ENCODE results near the gene CDKL2. TPM values are rescaled to one million over a fixed set of nuclear protein-coding genes. Genes with fewer than 3 reads are reported as not detected.

The CDKL2 gene
- total and polyA plus RNA-seq, 2 donors (not counting 1 experiment from before 2014, with no cell fraction given) = 0.81 TPM; not detected in 1

DNA sequence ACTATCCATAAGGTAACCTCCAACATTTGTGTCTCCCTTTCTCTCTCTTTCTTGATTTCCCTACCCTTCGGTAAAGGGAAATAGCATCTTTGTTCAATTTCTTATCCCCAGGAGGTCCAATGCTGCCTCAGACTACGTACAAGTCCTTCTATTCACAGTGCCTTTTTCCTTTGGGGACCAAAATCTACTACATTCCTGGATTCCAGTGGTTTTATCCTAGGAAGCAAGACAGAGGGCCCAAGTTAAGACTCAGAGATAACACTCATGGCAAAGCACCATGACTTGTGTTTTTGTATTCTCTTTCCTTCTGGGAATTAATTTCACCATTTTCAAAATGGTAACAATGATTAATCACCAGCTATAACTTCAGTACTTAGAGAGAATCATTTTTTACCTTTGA, 32.3 kb upstream of the CDKL2 start:
- Histone ChIP-seq H3K27me3 (replicated peaks in 1 of 4; ENCODE audit: control extremely low read depth in 1 of 4, control insufficient read depth in 3 of 4, insufficient read depth in 4 of 4, low read length in 3 of 4) (no peaks in the 10 kb centered on the region), H3K9ac (ENCODE audit: low read length) (no peak overlapping the region)
- H3K4me3 Mint-ChIP-seq = no peak overlapping the region

DNA sequence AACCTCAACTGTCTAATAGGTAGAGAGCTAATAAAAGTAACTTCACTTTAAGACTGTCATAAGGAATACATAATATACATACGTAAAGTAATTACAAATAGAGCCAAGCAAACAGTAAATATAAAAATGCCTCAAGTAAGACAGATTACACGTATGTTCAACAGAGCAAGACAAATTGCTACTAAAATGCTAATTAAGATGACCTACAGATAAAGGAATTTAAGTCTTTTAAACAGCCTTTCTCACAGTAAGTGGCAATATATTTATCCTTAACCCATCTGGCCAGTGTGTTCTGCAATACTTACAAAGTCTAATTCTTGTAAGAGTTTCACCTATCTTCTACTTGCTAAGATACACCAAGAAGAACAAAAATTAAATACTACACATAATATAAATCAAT, 30.2 kb upstream of the CDKL2 start:
- Histone ChIP-seq H3K27ac (ENCODE audit: low read length in 2 of 2) (no peak overlapping the region), H3K36me3 (replicated peaks in 1 of 2; ENCODE audit: control extremely low read depth in 1 of 2, control insufficient read depth in 1 of 2, extremely low read depth in 1 of 2, insufficient read depth in 2 of 2, low read length in 1 of 2) (peaks cover 6 to 59% of the 10 kb centered on the region in 2 experiments), H4K20me1 (ENCODE audit: control insufficient read depth, insufficient read depth, low read length, poor library complexity, severe bottlenecking) (peaks cover 52% of the 10 kb centered on the region), H3K9ac (ENCODE audit: low read length) (no peak overlapping the region), H2AFZ (ENCODE audit: insufficient read depth, low read depth, low read length, poor library complexity, severe bottlenecking) (no peak overlapping the region), H3K4me3 (ENCODE audit: control extremely low read depth in 1 of 5, extremely low read depth in 1 of 5, insufficient read depth in 1 of 5, low read depth in 2 of 5, low read length in 4 of 5) (no peak overlapping the region), H3K4me1 (ENCODE audit: control insufficient read depth in 2 of 2, insufficient read depth in 2 of 2, low read length in 2 of 2) (peaks cover 3 to 5% of the 10 kb centered on the region in 2 donors), H3K79me2 (ENCODE audit: control insufficient read depth, insufficient read depth, low read length) (peaks cover 66% of the 10 kb centered on the region), H3K4me2 (replicated peaks; ENCODE audit: low read depth, low read length, poor library complexity, severe bottlenecking) (no peak overlapping the region), H3K9me3 (ENCODE audit: control extremely low read depth in 1 of 3, control insufficient read depth in 2 of 3, insufficient read depth in 1 of 3, low read length in 2 of 3) (no peaks in the 10 kb centered on the region), H3K27me3 (replicated peaks in 1 of 4; ENCODE audit: control extremely low read depth in 1 of 4, control insufficient read depth in 3 of 4, insufficient read depth in 4 of 4, low read length in 3 of 4) (no peaks in the 10 kb centered on the region)
- no peaks in the 10 kb centered on the region for H3K27me3 Mint-ChIP-seq
- ChIA-PET POLR2A (no interaction called here), CTCF (interaction anchor here (2.8 kb wide), 1 partner anchor 64 kb away, joined by 11 read pairs; the partner anchor contains the start of gene USO1)
- no peaks in the 10 kb centered on the region for H3K9me3 Mint-ChIP-seq (ENCODE audit: insufficient read depth)
- intact Hi-C loops (cut with micrococcal nuclease) = no loop called here
- H3K4me1 Mint-ChIP-seq = peaks cover 29% of the 10 kb centered on the region
- no peak for ATAC-seq (ENCODE audit: low read depth)
- TF ChIP-seq, protein P1, sequence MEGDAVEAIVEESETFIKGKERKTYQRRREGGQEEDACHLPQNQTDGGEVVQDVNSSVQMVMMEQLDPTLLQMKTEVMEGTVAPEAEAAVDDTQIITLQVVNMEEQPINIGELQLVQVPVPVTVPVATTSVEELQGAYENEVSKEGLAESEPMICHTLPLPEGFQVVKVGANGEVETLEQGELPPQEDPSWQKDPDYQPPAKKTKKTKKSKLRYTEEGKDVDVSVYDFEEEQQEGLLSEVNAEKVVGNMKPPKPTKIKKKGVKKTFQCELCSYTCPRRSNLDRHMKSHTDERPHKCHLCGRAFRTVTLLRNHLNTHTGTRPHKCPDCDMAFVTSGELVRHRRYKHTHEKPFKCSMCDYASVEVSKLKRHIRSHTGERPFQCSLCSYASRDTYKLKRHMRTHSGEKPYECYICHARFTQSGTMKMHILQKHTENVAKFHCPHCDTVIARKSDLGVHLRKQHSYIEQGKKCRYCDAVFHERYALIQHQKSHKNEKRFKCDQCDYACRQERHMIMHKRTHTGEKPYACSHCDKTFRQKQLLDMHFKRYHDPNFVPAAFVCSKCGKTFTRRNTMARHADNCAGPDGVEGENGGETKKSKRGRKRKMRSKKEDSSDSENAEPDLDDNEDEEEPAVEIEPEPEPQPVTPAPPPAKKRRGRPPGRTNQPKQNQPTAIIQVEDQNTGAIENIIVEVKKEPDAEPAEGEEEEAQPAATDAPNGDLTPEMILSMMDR (IDR thresholded peaks at IDR 0.05) = no peak
- no peak for TF ChIP-seq EZH2 (IDR thresholded peaks at IDR 0.05; ENCODE audit: borderline replicate concordance, insufficient read depth, low read depth, low read length, poor library complexity, severe bottlenecking)
- WGBS (ENCODE audit: insufficient coverage) = no CpG with 5 or more reads among the region's 2 CpGs
- H3K27ac Mint-ChIP-seq = no peak overlapping the region
- no peak for DNase-seq
- no peak overlapping the region for H3K4me3 Mint-ChIP-seq

More for the DNA sequence above, 32.3 kb upstream of the CDKL2 start:
- H3K27ac Mint-ChIP-seq = no peak overlapping the region
- Histone ChIP-seq H2AFZ (ENCODE audit: insufficient read depth, low read depth, low read length, poor library complexity, severe bottlenecking) (no peak overlapping the region), H3K36me3 (replicated peaks in 1 of 2; ENCODE audit: control extremely low read depth in 1 of 2, control insufficient read depth in 1 of 2, extremely low read depth in 1 of 2, insufficient read depth in 2 of 2, low read length in 1 of 2) (peaks cover 0 to 50% of the 10 kb centered on the region in 2 experiments), H3K27ac (ENCODE audit: low read length in 2 of 2) (peak overlapping the region in 1 of 2 donors; percentile 1), H3K4me3 (ENCODE audit: control extremely low read depth in 1 of 5, extremely low read depth in 1 of 5, insufficient read depth in 1 of 5, low read depth in 2 of 5, low read length in 4 of 5) (no peak overlapping the region), H3K4me2 (replicated peaks; ENCODE audit: low read depth, low read length, poor library complexity, severe bottlenecking) (no peak overlapping the region), H4K20me1 (ENCODE audit: control insufficient read depth, insufficient read depth, low read length, poor library complexity, severe bottlenecking) (peaks cover 71% of the 10 kb centered on the region), H3K79me2 (ENCODE audit: control insufficient read depth, insufficient read depth, low read length) (peaks cover 83% of the 10 kb centered on the region), H3K4me1 (ENCODE audit: control insufficient read depth in 2 of 2, insufficient read depth in 2 of 2, low read length in 2 of 2) (peaks cover 7 to 12% of the 10 kb centered on the region in 2 donors), H3K9me3 (ENCODE audit: control extremely low read depth in 1 of 3, control insufficient read depth in 2 of 3, insufficient read depth in 1 of 3, low read length in 2 of 3) (no peaks in the 10 kb centered on the region)
- DNase-seq = no peak
- peaks cover 35% of the 10 kb centered on the region for H3K4me1 Mint-ChIP-seq
- no peaks in the 10 kb centered on the region for H3K27me3 Mint-ChIP-seq
- CTCF ChIA-PET = no interaction called here
- intact Hi-C loops (cut with micrococcal nuclease) = no loop called here
- TF ChIP-seq, protein P1 (IDR thresholded peaks at IDR 0.05) = no peak
- no peak for TF ChIP-seq EZH2 (IDR thresholded peaks at IDR 0.05; ENCODE audit: borderline replicate concordance, insufficient read depth, low read depth, low read length, poor library complexity, severe bottlenecking)
- H3K9me3 Mint-ChIP-seq (ENCODE audit: insufficient read depth) = no peaks in the 10 kb centered on the region
- POLR2A ChIA-PET = no interaction called here
- WGBS (ENCODE audit: insufficient coverage) = 93% methylated on average over 2 of the region's 2 CpGs
- no peak for ATAC-seq (ENCODE audit: low read depth)

Data from B cell (primary cell).